Muscle of leg (tissue), 11 donors: Measurements from ENCODE around the gene PLCB1. TPM values are rescaled to one million over a fixed set of nuclear protein-coding genes. Genes with fewer than 3 reads are reported as not detected.

Source experiments
- DNase-seq: peaks from one replicate; pipeline ENCODE4 v3.0.0; 2013
- H3K27ac ChIP-seq: one replicate; pipeline ENCODE4 v1.5.1; 2013; ENCODE audit warnings: mild to moderate bottlenecking, low read length, control low read depth
- H3K27me3 ChIP-seq: one replicate; pipeline ENCODE4 v1.6.1; 2013; ENCODE audit warnings: low read length; ENCODE audit not compliant: control insufficient read depth, insufficient read depth
- H3K36me3 ChIP-seq: one replicate; pipeline ENCODE4 v1.6.1; 2013; ENCODE audit warnings: low read length; ENCODE audit not compliant: control insufficient read depth, insufficient read depth
- H3K4me1 ChIP-seq: one replicate; pipeline ENCODE4 v1.6.1; 2013; ENCODE audit warnings: low read length; ENCODE audit not compliant: control insufficient read depth, insufficient read depth
- H3K4me3 ChIP-seq: one replicate; pipeline ENCODE4 v1.5.1; 2013; ENCODE audit warnings: low read length, control low read depth
- H3K9me3 ChIP-seq: replicated peaks from 2 replicates; pipeline ENCODE4 v1.6.1; 2013; ENCODE audit warnings: low read depth, low read length; ENCODE audit not compliant: control insufficient read depth
- WGBS: methylation state at CpG from one replicate; pipeline ENCODE4 v1.1.5; 2013; ENCODE audit warnings: missing lambda C conversion rate; ENCODE audit not compliant: insufficient coverage; 5-methylcytosine and 5-hydroxymethylcytosine counted together
- polyA plus RNA-seq, 8 donors: library from polyadenylated mRNA; unstranded; fragments of 120-200 nt; gene quantifications; one replicate each; pipeline versions ENCODE4 v1.2.1 to v1.2.3, GENCODE V29; 2013; ENCODE audit warnings: inconsistent platforms in 1 of 8, low replicate concordance in 1 of 8; ENCODE audit not compliant: insufficient read length in 8 of 8, insufficient read depth in 1 of 8
- total RNA-seq: library from RNA; stranded (reverse); fragments of 120-200 nt; gene quantifications from one replicate; pipeline ENCODE4 v1.2.4, GENCODE V29; 2013

PLCB1 gene
- total and polyA plus RNA-seq, 9 donors, result 6.8 to 14.3 (median 9.0) TPM

GRCh38 chr20:8755340-8756118 is 623.5 kb downstream of the PLCB1 start:
- Histone ChIP-seq H3K36me3 (no peaks in the 10 kb centered on the region), H3K4me3 (no peak overlapping the region), H3K27ac (no peak overlapping the region), H3K4me1 (no peaks in the 10 kb centered on the region), H3K9me3 (no peaks in the 10 kb centered on the region), H3K27me3 (no peaks in the 10 kb centered on the region)
- DNase-seq, result peak; percentile 11
- WGBS, result 17% methylated on average over 1 of the region's 3 CpGs

DNA sequence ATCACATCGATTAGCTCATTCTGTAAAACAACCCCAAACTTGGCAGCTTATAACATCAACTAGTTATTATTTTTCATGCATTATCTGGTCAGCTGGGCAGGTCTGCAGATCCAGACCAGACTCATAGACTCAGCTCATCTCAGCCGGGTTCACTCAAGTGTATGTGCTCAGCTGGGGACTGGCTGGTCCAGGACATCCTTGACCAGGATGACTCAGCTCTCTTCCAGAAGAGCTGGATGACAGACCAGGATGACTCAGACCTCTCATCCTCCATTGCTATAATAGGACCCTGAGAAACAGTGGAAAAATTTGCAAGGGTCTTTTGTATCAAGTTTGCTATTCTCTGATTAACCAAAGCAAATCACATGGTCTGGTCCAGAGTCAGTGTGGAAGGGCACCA is 624.3 kb downstream of the PLCB1 start:
- Histone ChIP-seq H3K27ac (no peak overlapping the region), H3K4me1 (no peaks in the 10 kb centered on the region), H3K36me3 (no peaks in the 10 kb centered on the region), H3K9me3 (no peaks in the 10 kb centered on the region), H3K4me3 (no peak overlapping the region), H3K27me3 (no peaks in the 10 kb centered on the region)
- no peak for DNase-seq
- WGBS, result 100% methylated on average over 1 of the region's 2 CpGs

DNA sequence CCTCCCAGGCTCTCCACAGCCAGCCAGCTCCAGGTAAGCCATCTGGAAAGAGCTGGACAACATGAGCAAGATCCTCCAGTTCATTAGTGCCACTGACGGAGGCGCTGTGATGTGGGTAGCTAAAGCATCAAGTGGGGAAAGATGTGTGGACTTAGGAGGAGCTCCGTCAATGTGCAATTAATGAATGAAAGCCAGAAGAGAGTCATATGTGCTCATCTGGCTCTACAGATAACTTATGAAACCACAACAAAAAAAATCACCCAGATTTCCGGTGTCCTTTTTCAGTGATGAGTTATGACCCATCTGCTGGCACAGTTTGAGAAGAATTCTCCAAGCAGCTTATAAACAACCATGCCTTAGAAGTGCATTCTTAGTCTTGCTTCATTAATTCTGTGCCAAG is 625.1 kb downstream of the PLCB1 start:
- Histone ChIP-seq H3K27ac (no peak overlapping the region), H3K27me3 (no peaks in the 10 kb centered on the region), H3K4me3 (no peak overlapping the region), H3K4me1 (no peaks in the 10 kb centered on the region), H3K36me3 (no peaks in the 10 kb centered on the region), H3K9me3 (no peaks in the 10 kb centered on the region)
- DNase-seq, result no peak
- WGBS, result 67% methylated on average over 1 of the region's 4 CpGs

GRCh38 chr20:8764344-8764962 is 632.4 kb downstream of the PLCB1 start:
- Histone ChIP-seq H3K27me3 (no peaks in the 10 kb centered on the region), H3K36me3 (peaks cover 3% of the 10 kb centered on the region), H3K4me1 (no peaks in the 10 kb centered on the region), H3K27ac (no peak overlapping the region), H3K4me3 (no peak overlapping the region), H3K9me3 (no peaks in the 10 kb centered on the region)
- no CpG with 5 or more reads among the region's 4 CpGs for WGBS
- DNase-seq, result peak; percentile 36

DNA sequence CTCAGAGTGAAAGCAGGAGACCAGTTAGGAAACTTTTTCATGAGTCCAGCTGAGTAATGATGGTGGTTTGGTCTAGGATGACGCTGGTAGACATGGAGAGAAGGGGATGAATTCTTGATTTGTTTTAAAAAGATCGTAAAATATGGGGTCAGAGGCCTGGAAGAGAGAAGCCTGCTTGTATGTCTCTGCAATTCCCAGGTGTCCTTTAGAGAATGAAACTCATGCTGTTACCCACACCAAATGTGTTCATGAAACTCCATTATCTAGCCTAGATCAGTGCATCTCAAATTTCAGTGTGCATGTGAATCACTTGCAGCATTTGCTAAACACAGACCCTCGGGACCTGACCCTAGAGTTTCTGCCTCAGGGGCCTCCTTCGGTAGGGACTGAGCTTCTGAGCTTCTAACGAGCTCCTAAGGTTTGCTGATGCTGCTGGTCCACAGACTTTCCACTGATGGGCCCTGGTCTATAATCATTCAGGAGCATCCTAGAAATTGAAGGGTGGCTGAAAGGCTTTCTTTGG is 634.9 kb downstream of the PLCB1 start:
- 64% methylated on average over 5 of the region's 5 CpGs for whole genome bisulfite sequencing
- Histone ChIP-seq H3K4me1 (no peaks in the 10 kb centered on the region), H3K9me3 (no peaks in the 10 kb centered on the region), H3K4me3 (no peak overlapping the region), H3K36me3 (peaks cover 3% of the 10 kb centered on the region), H3K27me3 (no peaks in the 10 kb centered on the region), H3K27ac (no peak overlapping the region)
- no peak for DNase-seq

GRCh38 chr20:8774412-8774811 is 642.3 kb downstream of the PLCB1 start:
- DNase-seq, result no peak
- Histone ChIP-seq H3K27ac (no peak overlapping the region), H3K36me3 (no peaks in the 10 kb centered on the region), H3K9me3 (no peaks in the 10 kb centered on the region), H3K4me1 (no peaks in the 10 kb centered on the region), H3K4me3 (no peak overlapping the region), H3K27me3 (no peaks in the 10 kb centered on the region)
- 88% methylated on average over 5 of the region's 5 CpGs for WGBS

DNA sequence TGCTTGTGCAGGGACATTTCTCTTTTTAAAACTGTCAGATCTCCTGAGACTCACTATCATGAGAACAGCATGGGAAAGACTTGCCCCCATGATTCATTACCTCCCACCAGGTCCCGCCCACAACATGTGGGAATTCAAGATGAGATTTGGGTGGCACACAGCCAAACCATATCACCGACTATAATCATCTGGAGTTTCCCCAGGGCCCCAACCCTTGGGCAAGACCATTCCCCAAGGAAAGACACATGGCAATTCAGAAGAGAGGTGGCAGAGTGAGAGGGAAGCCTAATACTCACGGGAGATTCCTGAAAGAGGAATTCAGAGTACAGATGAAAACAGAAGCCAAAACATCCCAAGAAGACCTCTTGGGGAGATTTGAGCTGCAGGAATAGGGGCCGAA is 645.8 kb downstream of the PLCB1 start:
- H3K9me3 ChIP-seq, result no peaks in the 10 kb centered on the region
- DNase-seq, result no peak
- no peak overlapping the region for H3K4me3 ChIP-seq
- H3K27ac ChIP-seq, result no peak overlapping the region
- H3K27me3 ChIP-seq, result no peaks in the 10 kb centered on the region
- H3K36me3 ChIP-seq, result no peaks in the 10 kb centered on the region
- WGBS, result no CpG with 5 or more reads among the region's 4 CpGs
- no peaks in the 10 kb centered on the region for H3K4me1 ChIP-seq

GRCh38 chr20:8778387-8778786 is 646.3 kb downstream of the PLCB1 start:
- Histone ChIP-seq H3K36me3 (no peaks in the 10 kb centered on the region), H3K9me3 (no peaks in the 10 kb centered on the region), H3K4me1 (no peaks in the 10 kb centered on the region), H3K27ac (no peak overlapping the region), H3K27me3 (no peaks in the 10 kb centered on the region), H3K4me3 (no peak overlapping the region)
- no peak for DNase-seq

DNA sequence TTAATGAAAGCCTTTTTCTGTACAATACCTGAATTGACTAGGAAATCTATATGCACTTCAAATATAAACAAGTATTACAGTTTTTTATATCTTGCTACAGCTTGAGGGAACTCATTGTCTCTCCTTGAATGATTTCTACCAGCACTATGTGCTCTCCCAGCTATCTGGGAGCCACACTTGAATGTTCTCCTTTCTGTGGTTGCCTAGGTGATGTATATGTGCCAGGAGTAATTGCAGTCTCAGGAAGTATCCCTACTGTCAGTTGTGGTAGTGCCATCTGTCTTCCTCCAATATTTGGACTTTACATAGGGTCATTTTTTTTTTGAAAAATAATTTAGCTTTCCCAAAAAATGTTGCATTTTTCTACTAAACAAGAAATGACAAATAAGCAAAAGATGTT is 648.8 kb downstream of the PLCB1 start:
- Histone ChIP-seq H3K4me3 (no peak overlapping the region), H3K9me3 (no peaks in the 10 kb centered on the region)

DNA sequence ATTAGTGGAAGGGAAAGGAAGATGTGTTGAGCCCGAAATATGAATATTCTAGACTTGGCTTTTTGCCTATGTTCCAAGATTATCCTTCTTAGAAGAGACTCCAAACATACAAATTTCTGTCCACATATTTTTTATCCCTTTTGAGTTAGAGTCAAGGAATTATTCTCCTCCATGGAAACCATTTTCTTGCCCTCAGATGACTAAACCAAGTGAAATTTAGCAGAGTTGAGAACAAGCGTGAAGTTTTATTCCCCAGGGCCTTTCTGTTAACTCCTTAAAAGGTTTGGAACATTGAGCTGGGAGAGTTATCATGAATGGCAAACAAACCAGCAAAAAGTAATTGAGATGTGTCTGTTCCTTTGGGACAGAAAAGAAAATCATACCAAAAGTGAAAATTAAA is 650.7 kb downstream of the PLCB1 start:
- H3K9me3 ChIP-seq, result no peaks in the 10 kb centered on the region
- no peak overlapping the region for H3K27ac ChIP-seq
- H3K36me3 ChIP-seq, result no peaks in the 10 kb centered on the region
- H3K4me3 ChIP-seq, result no peak overlapping the region
- H3K4me1 ChIP-seq, result no peaks in the 10 kb centered on the region
- peak; percentile 64 for DNase-seq
- WGBS, result no CpG with 5 or more reads among the region's 2 CpGs
- H3K27me3 ChIP-seq, result no peaks in the 10 kb centered on the region

More for the DNA sequence above, 648.8 kb downstream of the PLCB1 start:
- no peaks in the 10 kb centered on the region for H3K36me3 ChIP-seq
- H3K4me1 ChIP-seq, result no peaks in the 10 kb centered on the region
- no peak overlapping the region for H3K27ac ChIP-seq
- DNase-seq, result no peak
- H3K27me3 ChIP-seq, result no peaks in the 10 kb centered on the region
